ENCODE data around the gene A2ML1. TPM values are rescaled to one million over a fixed set of nuclear protein-coding genes. Genes with fewer than 3 reads are reported as not detected.
"Not testable (repeated sequence)": the region's sequence is repeated elsewhere in the genome, so short reads cannot be mapped to it uniquely, and the experiment has no call there.

Gene A2ML1
- total and polyA plus RNA-seq, 2 donors: 0.11 to 4.1 TPM

- Histone ChIP-seq H3K36me3 (ENCODE audit: insufficient read depth) (no peaks in the 10 kb centered on the region), H3K27ac (ENCODE audit: low read depth) (no peak overlapping the region), H3K4me3 (ENCODE audit: low read depth, low read length) (no peak overlapping the region), H3K4me1 (ENCODE audit: insufficient read depth) (no peaks in the 10 kb centered on the region)
- WGBS: 83% methylated on average over 4 of the region's 4 CpGs
- DNase-seq (ENCODE audit: extremely low spot score): no peak
These were observed 64.9 kb downstream of the A2ML1 start for GRCh38 chr12:8887285-8887715.

GRCh38 chr12:8890313-8891085, 68.1 kb downstream of the A2ML1 start:
- peak; percentile 49 for DNase-seq (ENCODE audit: extremely low spot score)
- Histone ChIP-seq H3K4me1 (ENCODE audit: insufficient read depth) (no peaks in the 10 kb centered on the region), H3K4me3 (ENCODE audit: low read depth, low read length) (peak overlapping the region; percentile 41), H3K36me3 (ENCODE audit: insufficient read depth) (no peaks in the 10 kb centered on the region), H3K27ac (ENCODE audit: low read depth) (no peak overlapping the region)
- WGBS: 29% methylated on average over 14 of the region's 14 CpGs

DNA sequence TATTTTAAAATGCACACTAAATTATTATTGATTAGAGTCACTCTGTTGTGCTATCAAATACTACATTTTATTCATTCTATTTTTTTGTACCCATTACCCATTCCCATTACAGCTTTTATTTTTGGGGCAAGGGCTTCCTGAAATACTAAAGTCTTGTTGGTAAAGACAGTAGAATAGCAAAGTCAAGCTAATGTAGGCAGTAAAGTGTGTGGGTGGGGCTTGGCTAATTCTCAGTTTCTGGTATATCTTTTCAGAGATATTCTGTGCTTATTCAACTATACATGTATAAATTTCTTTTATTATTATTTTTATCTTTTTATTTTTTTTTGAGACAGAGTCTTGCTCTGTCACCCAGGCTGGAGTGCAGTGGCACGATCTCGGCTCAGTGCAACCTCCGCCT, 69.6 kb downstream of the A2ML1 start:
- no peak for DNase-seq (ENCODE audit: extremely low spot score)
- Histone ChIP-seq H3K4me3 (ENCODE audit: low read depth, low read length) (no peak overlapping the region), H3K4me1 (ENCODE audit: insufficient read depth) (no peaks in the 10 kb centered on the region), H3K27ac (ENCODE audit: low read depth) (no peak overlapping the region), H3K36me3 (ENCODE audit: insufficient read depth) (no peaks in the 10 kb centered on the region)
- WGBS: 96% methylated on average over 3 of the region's 3 CpGs

- H3K4me3 ChIP-seq (ENCODE audit: low read depth, low read length): no peak overlapping the region
- DNase-seq (ENCODE audit: extremely low spot score): no peak
- H3K36me3 ChIP-seq (ENCODE audit: insufficient read depth): no peaks in the 10 kb centered on the region
- no peak overlapping the region for H3K27ac ChIP-seq (ENCODE audit: low read depth)
- H3K4me1 ChIP-seq (ENCODE audit: insufficient read depth): no peaks in the 10 kb centered on the region
These were observed 72.0 kb downstream of the A2ML1 start for GRCh38 chr12:8894378-8894777.

- 73% methylated on average over 1 of the region's 1 CpG for WGBS
- no peaks in the 10 kb centered on the region for H3K4me1 ChIP-seq (ENCODE audit: insufficient read depth)
- H3K27ac ChIP-seq (ENCODE audit: low read depth): no peak overlapping the region
- no peaks in the 10 kb centered on the region for H3K36me3 ChIP-seq (ENCODE audit: insufficient read depth)
- DNase-seq (ENCODE audit: extremely low spot score): no peak
- H3K4me3 ChIP-seq (ENCODE audit: low read depth, low read length): no peak overlapping the region
These were observed 72.6 kb downstream of the A2ML1 start for GRCh38 chr12:8894986-8895385.

DNA sequence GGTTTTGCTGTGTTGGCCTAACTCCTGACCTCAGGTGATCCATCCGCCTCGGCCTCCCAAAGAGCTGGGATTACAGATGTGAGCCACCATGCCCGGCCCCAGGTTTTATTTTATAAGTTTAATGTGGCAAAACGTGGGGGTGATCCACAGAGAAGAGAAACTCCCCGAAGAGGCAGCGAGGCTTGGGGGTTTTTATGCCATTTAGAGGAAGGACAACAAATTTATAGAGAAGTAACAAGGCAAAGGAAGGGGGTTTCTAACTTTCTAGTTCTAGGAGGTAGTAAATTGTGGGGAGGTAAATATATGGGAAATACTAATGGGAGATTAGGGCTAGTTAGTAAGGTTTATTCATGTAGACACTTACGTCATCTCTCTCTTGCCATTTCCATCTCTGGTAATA, 74.7 kb downstream of the A2ML1 start:
- Histone ChIP-seq H3K27ac (ENCODE audit: low read depth) (no peak overlapping the region), H3K4me1 (ENCODE audit: insufficient read depth) (no peaks in the 10 kb centered on the region), H3K4me3 (ENCODE audit: low read depth, low read length) (no peak overlapping the region), H3K36me3 (ENCODE audit: insufficient read depth) (no peaks in the 10 kb centered on the region)
- DNase-seq (ENCODE audit: extremely low spot score): no peak
- WGBS: 89% methylated on average over 7 of the region's 7 CpGs

GRCh38 chr12:8899830-8900229, 77.4 kb downstream of the A2ML1 start:
- Histone ChIP-seq H3K4me3 (ENCODE audit: low read depth, low read length) (no peak overlapping the region), H3K36me3 (ENCODE audit: insufficient read depth) (no peaks in the 10 kb centered on the region), H3K4me1 (ENCODE audit: insufficient read depth) (no peaks in the 10 kb centered on the region), H3K27ac (ENCODE audit: low read depth) (no peak overlapping the region)
- no peak for DNase-seq (ENCODE audit: extremely low spot score)
- WGBS: 86% methylated on average over 6 of the region's 6 CpGs

- H3K4me1 ChIP-seq (ENCODE audit: insufficient read depth); H3K36me3 ChIP-seq (ENCODE audit: insufficient read depth); H3K27ac ChIP-seq (ENCODE audit: low read depth); DNase-seq (ENCODE audit: extremely low spot score); H3K4me3 ChIP-seq (ENCODE audit: low read depth, low read length): not testable (repeated sequence)
- WGBS: 84% methylated on average over 5 of the region's 5 CpGs
These were observed 80.3 kb downstream of the A2ML1 start for GRCh38 chr12:8902703-8903102.

- DNase-seq (ENCODE audit: extremely low spot score): no peak
- Histone ChIP-seq H3K27ac (ENCODE audit: low read depth) (no peak overlapping the region), H3K4me1 (ENCODE audit: insufficient read depth) (no peaks in the 10 kb centered on the region), H3K4me3 (ENCODE audit: low read depth, low read length) (no peak overlapping the region), H3K36me3 (ENCODE audit: insufficient read depth) (no peaks in the 10 kb centered on the region)
- WGBS: 79% methylated on average over 3 of the region's 3 CpGs
These were observed 81.2 kb downstream of the A2ML1 start for GRCh38 chr12:8903646-8904045.

DNA sequence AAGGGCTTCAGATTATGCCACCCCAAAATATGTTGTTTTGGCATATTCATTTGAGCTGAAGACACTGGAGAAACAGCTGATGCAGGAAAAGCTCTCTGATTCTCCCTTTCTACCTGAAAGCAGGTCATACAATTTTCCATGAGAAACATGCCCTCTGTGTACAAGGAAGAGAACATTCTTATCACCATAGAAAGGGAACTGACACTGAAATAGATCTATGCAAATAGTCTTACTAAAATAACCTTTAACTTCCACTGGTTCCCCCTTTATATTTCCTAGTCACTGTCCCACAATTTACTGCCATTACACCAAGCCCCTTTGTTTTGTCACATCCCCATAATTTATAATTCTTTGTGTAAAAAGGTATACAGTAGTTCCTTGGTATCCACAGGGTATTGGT, 82.2 kb downstream of the A2ML1 start:
- H3K4me1 ChIP-seq (ENCODE audit: insufficient read depth): no peaks in the 10 kb centered on the region
- H3K4me3 ChIP-seq (ENCODE audit: low read depth, low read length): no peak overlapping the region
- no peaks in the 10 kb centered on the region for H3K36me3 ChIP-seq (ENCODE audit: insufficient read depth)
- no peak overlapping the region for H3K27ac ChIP-seq (ENCODE audit: low read depth)
- no peak for DNase-seq (ENCODE audit: extremely low spot score)

- no peak overlapping the region for H3K4me3 ChIP-seq (ENCODE audit: low read depth, low read length)
- H3K4me1 ChIP-seq (ENCODE audit: insufficient read depth): no peaks in the 10 kb centered on the region
- H3K36me3 ChIP-seq (ENCODE audit: insufficient read depth): no peaks in the 10 kb centered on the region
- no peak for DNase-seq (ENCODE audit: extremely low spot score)
- no peak overlapping the region for H3K27ac ChIP-seq (ENCODE audit: low read depth)
- 46% methylated on average over 10 of the region's 10 CpGs for WGBS
These were observed 83.1 kb downstream of the A2ML1 start for GRCh38 chr12:8905546-8905945.

DNA sequence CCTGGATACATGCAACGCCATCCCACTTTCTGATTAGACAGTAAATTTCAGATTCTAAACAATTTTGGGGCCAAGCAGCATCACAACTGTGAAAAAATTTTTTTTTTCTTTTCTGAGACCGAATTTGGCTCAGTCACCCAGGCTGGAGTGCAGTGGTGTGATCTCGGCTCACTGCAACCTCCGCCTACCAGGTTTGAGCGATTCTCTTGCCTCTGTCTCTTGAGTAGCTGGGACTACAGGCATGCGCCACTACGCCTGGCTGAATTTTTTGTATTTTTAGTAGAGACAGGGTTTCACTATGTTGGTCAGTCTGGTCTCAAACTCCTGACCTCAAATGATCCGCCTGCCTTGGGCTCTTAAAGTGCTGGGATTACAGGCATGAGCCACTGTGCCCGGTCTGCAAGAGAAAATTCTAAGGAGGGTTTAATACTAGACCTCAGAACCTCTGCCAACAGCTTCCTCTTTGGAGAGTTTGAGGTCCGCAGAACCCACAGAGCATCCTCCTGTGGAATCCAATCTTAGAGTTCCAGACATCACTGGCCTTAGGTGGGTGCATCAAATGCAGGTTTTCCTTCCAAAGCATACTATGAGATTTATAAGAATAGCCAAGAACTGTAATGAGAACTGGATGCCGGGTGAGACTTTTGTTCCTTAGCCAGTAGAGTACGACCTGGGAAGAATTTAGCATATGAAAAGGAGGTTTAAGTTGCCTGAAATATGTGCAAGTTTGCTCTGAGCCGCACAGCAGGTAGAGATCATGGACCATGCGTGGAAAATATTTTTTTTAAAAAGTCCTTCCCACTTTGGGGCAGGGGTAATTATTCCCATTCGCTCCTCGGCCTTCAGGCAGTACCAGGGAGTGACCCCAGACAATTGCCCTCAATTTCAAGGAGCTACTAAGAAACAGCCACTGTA, 84.1 kb downstream of the A2ML1 start:
- 89% methylated on average over 16 of the region's 16 CpGs for WGBS
- H3K4me3 ChIP-seq (ENCODE audit: low read depth, low read length): no peak overlapping the region
- no peaks in the 10 kb centered on the region for H3K4me1 ChIP-seq (ENCODE audit: insufficient read depth)
- H3K36me3 ChIP-seq (ENCODE audit: insufficient read depth): no peaks in the 10 kb centered on the region
- no peak overlapping the region for H3K27ac ChIP-seq (ENCODE audit: low read depth)
- no peak for DNase-seq (ENCODE audit: extremely low spot score)

DNA sequence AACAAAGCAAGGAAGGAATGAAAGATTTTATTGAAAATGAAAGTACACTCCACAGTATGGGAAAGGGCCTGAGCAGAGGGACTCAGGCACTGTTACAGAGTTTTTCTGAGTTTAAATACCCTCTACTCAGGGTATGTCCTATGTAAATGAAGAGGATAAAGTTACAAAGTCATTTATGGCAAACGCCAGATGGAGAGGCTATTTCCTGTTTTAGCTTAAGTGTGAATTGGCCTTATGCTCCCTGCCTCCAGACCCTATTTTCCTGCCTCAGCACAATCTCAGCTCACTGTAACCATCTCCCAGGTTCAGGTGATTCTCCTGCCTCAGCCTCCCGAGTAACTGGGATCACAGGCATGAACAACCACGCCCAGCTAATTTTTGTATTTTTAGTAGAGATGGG, 85.1 kb downstream of the A2ML1 start:
- Histone ChIP-seq H3K4me3 (ENCODE audit: low read depth, low read length) (no peak overlapping the region), H3K36me3 (ENCODE audit: insufficient read depth) (no peaks in the 10 kb centered on the region), H3K27ac (ENCODE audit: low read depth) (no peak overlapping the region), H3K4me1 (ENCODE audit: insufficient read depth) (no peaks in the 10 kb centered on the region)
- 76% methylated on average over 3 of the region's 3 CpGs for WGBS
- no peak for DNase-seq (ENCODE audit: extremely low spot score)

GRCh38 chr12:8909752-8910151, 87.3 kb downstream of the A2ML1 start:
- Histone ChIP-seq H3K4me3 (ENCODE audit: low read depth, low read length) (no peak overlapping the region), H3K4me1 (ENCODE audit: insufficient read depth) (no peaks in the 10 kb centered on the region), H3K27ac (ENCODE audit: low read depth) (no peak overlapping the region), H3K36me3 (ENCODE audit: insufficient read depth) (no peaks in the 10 kb centered on the region)
- WGBS: 82% methylated on average over 5 of the region's 5 CpGs
- DNase-seq (ENCODE audit: extremely low spot score): no peak
